GM12878 (cell line): ENCODE results near the gene GALNT9. TPM values are rescaled to one million over a fixed set of nuclear protein-coding genes. Genes with fewer than 3 reads are reported as not detected.

Experiments used
- ATAC-seq: fragments of 200-7000 bp; cut with Tn5 transposase; 3 replicates; pipeline ENCODE4 v1.9.1; 2020; ENCODE audit warnings: mild to moderate bottlenecking, moderate library complexity
- BruUV-seq: library from RNA; stranded (reverse); fragments of 400-500 nt; replicated peaks from 2 replicates; lab custom pipeline; 2021; lab: Mats Ljungman, UMichigan
- CTCF ChIA-PET: fragments of 300-600 bp; sonication (Branson Sonifier 250); formaldehyde crosslinking; extraction: SDS; loops from one replicate; lab custom pipeline; 2021; ENCODE audit warnings: inconsistent platforms; lab: Yijun Ruan, JAX
- POLR2A ChIA-PET: fragments of 350-600 bp; formaldehyde crosslinking; extraction: SDS; loops from one replicate; lab custom pipeline; 2021; ENCODE audit warnings: inconsistent platforms; lab: Charles Lee
- RAD21 ChIA-PET: fragments of 300-600 bp; sonication (Branson Sonifier 250); formaldehyde crosslinking; loops from one replicate; lab custom pipeline; 2023; ENCODE audit warnings: antibody characterized with exemption; ENCODE audit not compliant: unreplicated experiment; lab: Charles Lee
- SMC1A ChIA-PET: fragments of 300-600 bp; sonication (Branson Sonifier 250); formaldehyde crosslinking; loops from one replicate; lab custom pipeline; 2023; ENCODE audit not compliant: unreplicated experiment, uncharacterized antibody; lab: Charles Lee
- DNase-seq: peaks from one replicate; pipeline ENCODE4 v3.0.0-alpha.2; 2011; ENCODE audit warnings: low read depth, low spot score
- FAIRE-seq: peaks from 3 replicates; lab custom pipeline; 2011; peaks lifted over from hg19 to GRCh38; lab: Jason Lieb, UNC
- H2AFZ ChIP-seq: 2 replicates; pipeline ENCODE4 v1.6.0; 2011; ENCODE audit warnings: low read depth, low read length, control low read depth; ENCODE audit not compliant: control insufficient read depth
- H3K27ac ChIP-seq: 2 replicates; pipeline ENCODE4 v1.5.1; 2011; ENCODE audit warnings: control low read depth; ENCODE audit not compliant: control insufficient read depth, insufficient read depth
- H3K27me3 ChIP-seq, 2 experiments: replicated peaks in 1 of 2; 2 replicates each; pipeline versions ENCODE4 v1.6.0 to v1.6.1; 2011; ENCODE audit warnings: low read length in 1 of 2; ENCODE audit not compliant: control insufficient read depth in 2 of 2, insufficient read depth in 2 of 2
- H3K36me3 ChIP-seq, 2 experiments: 2 replicates each; pipeline ENCODE4 v1.5.1; 2011; ENCODE audit warnings: low read length in 1 of 2; ENCODE audit not compliant: control insufficient read depth in 2 of 2, insufficient read depth in 2 of 2
- H3K4me1 ChIP-seq: 2 replicates; pipeline ENCODE4 v1.6.1; 2011; ENCODE audit warnings: mild to moderate bottlenecking, low read length, moderate library complexity, mixed read lengths; ENCODE audit not compliant: control insufficient read depth, insufficient read depth
- H3K4me2 ChIP-seq: 2 replicates; pipeline ENCODE4 v1.6.0; 2011; ENCODE audit warnings: control low read depth; ENCODE audit not compliant: control insufficient read depth, insufficient read depth
- H3K4me3 ChIP-seq: fragments of 200-600 bp; sonication (generic); 2 replicates; pipeline ENCODE4 v1.5.1; 2016
- H3K79me2 ChIP-seq: 2 replicates; pipeline ENCODE4 v1.6.0; 2011; ENCODE audit warnings: low read length; ENCODE audit not compliant: control insufficient read depth, insufficient read depth
- H3K9ac ChIP-seq: 2 replicates; pipeline ENCODE4 v1.8.0; 2011; ENCODE audit warnings: low read length, control low read depth, mixed read lengths; ENCODE audit not compliant: control insufficient read depth, insufficient read depth
- H3K9me3 ChIP-seq: replicated peaks from 3 replicates; pipeline ENCODE4 v1.5.1; 2011; ENCODE audit warnings: mild to moderate bottlenecking, low read length; ENCODE audit not compliant: control insufficient read depth, insufficient read depth
- H4K20me1 ChIP-seq: 2 replicates; pipeline ENCODE4 v1.6.0; 2011; ENCODE audit not compliant: control insufficient read depth, insufficient read depth
- ASH2L ChIP-seq: fragments of 300-600, 200-600 bp; sonication (generic); IDR thresholded peaks from 2 replicates; pipeline ENCODE4 v1.6.1; 2017; ENCODE audit warnings: low read depth, mild to moderate bottlenecking, borderline replicate concordance
- BACH1 ChIP-seq: fragments of 450-650 bp; IDR thresholded peaks from 2 replicates; pipeline ENCODE4 v1.6.1; 2017; ENCODE audit warnings: mild to moderate bottlenecking, borderline replicate concordance
- CHD1 ChIP-seq: IDR thresholded peaks from 2 replicates; pipeline ENCODE4 v1.6.1; 2012; ENCODE audit warnings: low read depth, low read length, improper control_type of control experiment
- CHD4 ChIP-seq: fragments of 200-600 bp; sonication (generic); IDR thresholded peaks from 2 replicates; pipeline ENCODE4 v1.6.1; 2016; ENCODE audit warnings: mild to moderate bottlenecking
- CREM ChIP-seq: IDR thresholded peaks from 2 replicates; pipeline ENCODE4 v1.6.1; 2014; ENCODE audit warnings: antibody characterized with exemption, low read depth
- CTCF ChIP-seq, 3 experiments: IDR thresholded peaks in 2 of 3; conservative IDR thresholded peaks in 1 of 3; 2 replicates each; pipeline ENCODE4 v1.5.1; 2011; ENCODE audit warnings: low read depth in 3 of 3, low read length in 3 of 3, mild to moderate bottlenecking in 3 of 3, control low read depth in 2 of 3, moderate library complexity in 2 of 3, inconsistent platforms in 1 of 3, mixed read lengths in 1 of 3; ENCODE audit not compliant: control insufficient read depth in 2 of 3, insufficient read depth in 1 of 3; ENCODE audit errors: extremely low read depth in 1 of 3
- HDAC6 ChIP-seq: fragments of 200-600 bp; sonication (generic); IDR thresholded peaks from one replicate; pipeline ENCODE4 v1.8.0; 2017; ENCODE audit warnings: antibody characterized with exemption; ENCODE audit not compliant: unreplicated experiment
- KAT2A ChIP-seq: conservative IDR thresholded peaks from 2 replicates; pipeline ENCODE4 v1.6.1; 2011; ENCODE audit warnings: low read depth, low read length; ENCODE audit not compliant: control insufficient read depth
- MTA3 ChIP-seq: IDR thresholded peaks from 2 replicates; pipeline ENCODE4 v1.6.1; 2012; ENCODE audit warnings: low read length, inconsistent platforms, borderline replicate concordance
- MYB ChIP-seq: fragments of 150-350 bp; IDR thresholded peaks from 2 replicates; pipeline ENCODE4 v1.6.1; 2014; ENCODE audit warnings: mild to moderate bottlenecking, low read depth, low read length, borderline replicate concordance
- PKNOX1 ChIP-seq: fragments of 450-650 bp; IDR thresholded peaks from 2 replicates; pipeline ENCODE4 v1.6.1; 2016; ENCODE audit warnings: mild to moderate bottlenecking
- STAT1 ChIP-seq: fragments of 450-650 bp; conservative IDR thresholded peaks from 2 replicates; pipeline ENCODE4 v1.6.1; 2014; ENCODE audit warnings: antibody characterized with exemption, mild to moderate bottlenecking
- WGBS: methylation state at CpG from one replicate; pipeline ENCODE4 v1.1.6; 2016; ENCODE audit warnings: low lambda C conversion rate; ENCODE audit not compliant: insufficient replicate concordance, insufficient coverage; ENCODE audit errors: missing lambda C conversion rate; 5-methylcytosine and 5-hydroxymethylcytosine counted together
- in situ Hi-C: fragments of 300-500 bp; cut with MboI; formaldehyde crosslinking; loops from 9 replicates; pipeline ENCODE4 v1.14.3; 2018; ENCODE audit warnings: mixed read lengths
- intact Hi-C: fragments of 100-400 bp; cut with micrococcal nuclease; formaldehyde crosslinking; loops from one replicate; pipeline ENCODE4 v1.14.2; 2022; ENCODE audit not compliant: unreplicated experiment
- polyA plus RNA-seq, 11 experiments: library from polyadenylated mRNA; depleted of rRNA in 4 of 11; unstranded in 6 of 11; stranded (reverse) in 5 of 11; fragments of >200 nt; fragmentation: Nextera tagmentation in 4 of 11; fragmentation: Illumina TruSeq in 1 of 11; extraction: Ambion mirVana in 4 of 11; extraction: Trizol in 1 of 11; gene quantifications; 1 replicate in 1 of 11; 2 replicates in 10 of 11; pipeline versions ENCODE4 v1.2.1 to v1.2.3, GENCODE V29; 2011 to 2016; ENCODE audit warnings: inconsistent platforms in 2 of 11, missing spikeins in 2 of 11, low read depth in 1 of 11
- total RNA-seq, 4 experiments: library from RNA; depleted of rRNA in 3 of 4; stranded (reverse); fragments of >200 nt in 3 of 4; fragmentation: Illumina TruSeq in 1 of 4; extraction: Trizol in 1 of 4; gene quantifications; 2 replicates each; pipeline versions ENCODE4 v1.2.1 to v1.2.3, GENCODE V29; 2013 to 2021

Gene GALNT9
- total and polyA plus RNA-seq, 10 of the 15 experiments (the other 5 are each of a cell fraction or from before 2014, with no cell fraction given): 0.04 TPM; not detected in 9

- TF ChIP-seq PKNOX1: no peak
- TF ChIP-seq KAT2A: no peak
- TF ChIP-seq CHD1: no peak
- TF ChIP-seq, all 136 proteins: peak for 0
Measured at GRCh38 chr12:132324173-132324572, 5.2 kb downstream of the GALNT9 start (continued).

- Histone ChIP-seq H3K27ac (no peak overlapping the region), H3K79me2 (no peaks in the 10 kb centered on the region), H3K4me1 (no peaks in the 10 kb centered on the region), H3K27me3 (no peaks in the 10 kb centered on the region), H4K20me1 (no peaks in the 10 kb centered on the region), H3K4me2 (no peak overlapping the region), H3K9me3 (no peaks in the 10 kb centered on the region; the same call in 2 of the 3 replicates), H2AFZ (no peak overlapping the region), H3K9ac (no peak overlapping the region), H3K36me3 (no peaks in the 10 kb centered on the region), H3K4me3 (no peak overlapping the region)
- ChIA-PET POLR2A (no interaction called here), RAD21 (no interaction called here), SMC1A (no interaction called here), CTCF (no interaction called here)
- FAIRE-seq (no peak), DNase-seq (no peak), ATAC-seq (no peak)
- in situ Hi-C loops: no loop called here
- 34% methylated on average over 37 of the region's 44 CpGs for WGBS
- no TSS peak for BruUV-seq
- intact Hi-C loops: no loop called here
- TF ChIP-seq CHD4 (no peak), STAT1 (no peak), HDAC6 (no peak), BACH1 (no peak), CREM (no peak), PKNOX1 (no peak), CTCF (IDR thresholded peaks at IDR 0.05 in 2 of 3, conservative IDR thresholded peaks at IDR 0.05 in 1 of 3; ENCODE audit: control insufficient read depth in 2 of 3, extremely low read depth in 1 of 3, insufficient read depth in 1 of 3, low read depth in 3 of 3, low read length in 3 of 3) (no peak), MTA3 (no peak), MYB (no peak), ASH2L (no peak)
Measured at GRCh38 chr12:132323171-132324010, 6.0 kb downstream of the GALNT9 start.
